Nephron (organoid): ENCODE measurements around the gene PNPLA2.

ENCODE experiments used
- H3K27ac Mint-ChIP-seq, 3 experiments: 2 replicates each; pipeline ENCODE4 v1.8.0; 2020; ENCODE audit warnings: mixed read lengths in 3 of 3, mild to moderate bottlenecking in 2 of 3, moderate library complexity in 1 of 3
- H3K27me3 Mint-ChIP-seq: 2 replicates; pipeline ENCODE4 v1.8.0; 2021; ENCODE audit warnings: low read depth, mild to moderate bottlenecking, moderate library complexity, mixed read lengths
- H3K36me3 Mint-ChIP-seq: 2 replicates; pipeline ENCODE4 v1.8.0; 2020; ENCODE audit warnings: low read depth, mixed read lengths
- H3K4me1 Mint-ChIP-seq: 2 replicates; pipeline ENCODE4 v1.8.0; 2020; ENCODE audit warnings: mixed read lengths
- H3K4me3 Mint-ChIP-seq, 3 experiments: 2 replicates each; pipeline ENCODE4 v1.8.0; 2020; ENCODE audit warnings: mild to moderate bottlenecking in 3 of 3, mixed read lengths in 3 of 3, moderate library complexity in 2 of 3
- H3K9me3 Mint-ChIP-seq: 2 replicates; pipeline ENCODE4 v1.8.0; 2020; ENCODE audit warnings: mixed read lengths
- TF ChIP-seq, protein P1 (sequence below), 3 experiments: fragments of 200-600 bp; sonication (generic); IDR thresholded peaks; one replicate each; pipeline ENCODE4 v1.5.0; 2021; ENCODE audit warnings: antibody characterized with exemption in 3 of 3; ENCODE audit not compliant: unreplicated experiment in 3 of 3

Gene PNPLA2

DNA sequence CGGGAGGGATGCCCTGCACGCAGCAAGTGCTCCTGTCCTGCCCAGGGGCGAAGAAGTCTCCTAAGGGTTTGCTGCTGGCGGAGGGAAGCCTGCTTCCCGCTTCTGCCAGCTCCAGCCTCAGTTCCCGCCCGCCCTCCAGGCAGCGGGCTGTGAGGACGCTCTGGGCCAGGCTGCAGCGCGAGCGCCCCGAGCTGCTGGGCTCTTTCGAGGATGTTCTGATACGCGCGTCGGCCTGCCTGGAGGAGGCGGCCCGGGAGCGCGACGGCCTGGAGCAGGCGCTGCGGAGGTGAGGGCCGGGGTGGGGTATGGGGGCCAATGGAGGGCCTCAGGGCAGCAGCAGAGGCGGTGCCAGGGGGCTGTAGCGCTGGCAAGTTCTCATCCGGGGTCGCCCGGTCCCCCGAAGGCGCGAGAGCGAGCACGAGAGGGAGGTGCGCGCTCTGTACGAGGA, 11.2 kb downstream of the PNPLA2 start:
- Mint-ChIP-seq H3K27me3 (peaks cover 43% of the 10 kb centered on the region), H3K4me3 (peak overlapping the region; percentile 59 to 74 (median 70)), H3K36me3 (peaks cover 6% of the 10 kb centered on the region), H3K27ac (peak overlapping the region in 1 of 3 experiments; percentile 55), H3K4me1 (peaks cover 35% of the 10 kb centered on the region), H3K9me3 (no peaks in the 10 kb centered on the region)
- TF ChIP-seq, protein P1, sequence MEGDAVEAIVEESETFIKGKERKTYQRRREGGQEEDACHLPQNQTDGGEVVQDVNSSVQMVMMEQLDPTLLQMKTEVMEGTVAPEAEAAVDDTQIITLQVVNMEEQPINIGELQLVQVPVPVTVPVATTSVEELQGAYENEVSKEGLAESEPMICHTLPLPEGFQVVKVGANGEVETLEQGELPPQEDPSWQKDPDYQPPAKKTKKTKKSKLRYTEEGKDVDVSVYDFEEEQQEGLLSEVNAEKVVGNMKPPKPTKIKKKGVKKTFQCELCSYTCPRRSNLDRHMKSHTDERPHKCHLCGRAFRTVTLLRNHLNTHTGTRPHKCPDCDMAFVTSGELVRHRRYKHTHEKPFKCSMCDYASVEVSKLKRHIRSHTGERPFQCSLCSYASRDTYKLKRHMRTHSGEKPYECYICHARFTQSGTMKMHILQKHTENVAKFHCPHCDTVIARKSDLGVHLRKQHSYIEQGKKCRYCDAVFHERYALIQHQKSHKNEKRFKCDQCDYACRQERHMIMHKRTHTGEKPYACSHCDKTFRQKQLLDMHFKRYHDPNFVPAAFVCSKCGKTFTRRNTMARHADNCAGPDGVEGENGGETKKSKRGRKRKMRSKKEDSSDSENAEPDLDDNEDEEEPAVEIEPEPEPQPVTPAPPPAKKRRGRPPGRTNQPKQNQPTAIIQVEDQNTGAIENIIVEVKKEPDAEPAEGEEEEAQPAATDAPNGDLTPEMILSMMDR (IDR thresholded peaks at IDR 0.05; ENCODE audit: unreplicated experiment in 3 of 3) = no peak

DNA sequence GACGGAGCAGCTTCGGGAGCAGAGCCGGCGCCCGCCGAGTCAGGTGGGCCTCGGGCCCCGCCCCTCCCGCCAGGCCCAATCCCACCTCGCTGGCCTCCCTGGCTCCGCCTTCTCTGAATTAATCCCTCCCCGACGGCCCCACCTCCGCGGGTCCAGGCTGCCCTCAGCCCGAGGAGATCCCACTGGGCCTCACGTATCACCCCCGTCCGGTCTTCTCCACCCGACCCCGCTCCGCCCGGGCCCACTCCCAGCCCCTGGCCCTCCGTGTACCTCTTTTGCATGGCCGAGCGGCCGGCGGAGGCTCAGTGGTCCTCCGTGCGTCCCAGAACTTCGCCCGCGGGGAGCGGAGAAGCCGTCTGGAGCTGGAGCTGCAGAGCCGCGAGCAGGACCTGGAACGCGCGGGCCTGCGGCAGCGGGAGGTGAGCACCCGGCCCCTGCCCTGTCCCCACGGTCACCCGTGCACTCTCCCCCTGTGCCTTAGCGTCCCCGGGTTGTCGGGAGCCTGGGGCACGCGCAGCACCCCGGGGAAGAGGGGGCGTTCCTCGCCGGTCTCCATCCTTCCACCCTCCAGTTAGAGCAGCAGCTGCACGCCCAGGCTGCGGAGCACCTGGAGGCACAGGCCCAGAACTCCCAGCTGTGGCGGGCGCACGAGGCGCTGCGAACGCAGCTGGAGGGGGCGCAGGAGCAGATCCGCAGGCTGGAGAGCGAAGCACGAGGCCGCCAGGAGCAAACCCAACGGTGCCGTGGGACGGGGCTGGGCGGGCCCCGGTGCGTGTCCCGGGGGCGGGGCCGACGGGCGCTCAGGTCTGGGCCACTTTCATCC, 11.8 kb downstream of the PNPLA2 start:
- Mint-ChIP-seq H3K36me3 (no peaks in the 10 kb centered on the region), H3K9me3 (no peaks in the 10 kb centered on the region), H3K27ac (peak overlapping the region in 1 of 3 experiments; percentile 55), H3K4me3 (peak overlapping the region; percentile 59 to 82 (median 70)), H3K27me3 (peaks cover 38% of the 10 kb centered on the region), H3K4me1 (peaks cover 32% of the 10 kb centered on the region)
- TF ChIP-seq, protein P1 (IDR thresholded peaks at IDR 0.05; ENCODE audit: unreplicated experiment in 3 of 3) = no peak

DNA sequence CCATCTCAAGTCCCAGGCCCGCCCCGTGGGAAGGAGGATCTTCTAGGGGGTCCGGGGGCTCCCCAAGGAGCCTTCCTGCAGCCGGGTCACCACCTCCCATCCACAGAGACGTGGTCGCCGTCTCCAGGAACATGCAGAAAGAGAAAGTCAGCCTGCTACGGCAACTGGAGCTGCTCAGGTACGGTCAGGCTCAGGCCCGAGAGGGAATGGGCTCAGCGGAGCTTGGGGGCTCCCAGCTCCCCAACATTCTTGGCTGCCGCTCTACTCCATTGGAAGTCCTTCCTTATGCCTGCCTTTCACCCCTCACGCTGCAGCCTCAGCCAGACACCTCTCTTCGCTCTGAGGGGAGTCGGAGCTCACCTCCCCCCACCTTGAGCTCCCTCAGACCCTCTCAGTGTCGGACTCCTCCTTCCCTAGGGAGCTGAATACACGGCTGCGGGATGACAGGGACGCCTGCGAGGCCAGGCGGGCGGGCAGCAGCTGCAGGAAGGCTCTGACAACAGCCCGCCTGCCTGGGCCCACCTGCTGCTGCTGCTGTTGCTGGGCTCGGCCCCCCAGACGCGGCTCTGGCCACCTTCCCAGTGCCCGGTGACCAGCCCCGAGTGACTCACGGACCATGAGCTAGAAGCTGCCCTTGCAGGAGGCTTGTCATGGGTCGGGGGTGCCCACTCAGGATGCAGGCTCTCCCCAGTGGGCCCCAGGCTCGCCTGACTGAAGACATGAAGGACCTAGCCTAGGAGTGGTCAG, 12.6 kb downstream of the PNPLA2 start:
- peak overlapping the region; percentile 82 to 85 (median 82) for H3K4me3 Mint-ChIP-seq
- TF ChIP-seq, protein P1 (IDR thresholded peaks at IDR 0.05; ENCODE audit: unreplicated experiment in 3 of 3) = no peak

DNA sequence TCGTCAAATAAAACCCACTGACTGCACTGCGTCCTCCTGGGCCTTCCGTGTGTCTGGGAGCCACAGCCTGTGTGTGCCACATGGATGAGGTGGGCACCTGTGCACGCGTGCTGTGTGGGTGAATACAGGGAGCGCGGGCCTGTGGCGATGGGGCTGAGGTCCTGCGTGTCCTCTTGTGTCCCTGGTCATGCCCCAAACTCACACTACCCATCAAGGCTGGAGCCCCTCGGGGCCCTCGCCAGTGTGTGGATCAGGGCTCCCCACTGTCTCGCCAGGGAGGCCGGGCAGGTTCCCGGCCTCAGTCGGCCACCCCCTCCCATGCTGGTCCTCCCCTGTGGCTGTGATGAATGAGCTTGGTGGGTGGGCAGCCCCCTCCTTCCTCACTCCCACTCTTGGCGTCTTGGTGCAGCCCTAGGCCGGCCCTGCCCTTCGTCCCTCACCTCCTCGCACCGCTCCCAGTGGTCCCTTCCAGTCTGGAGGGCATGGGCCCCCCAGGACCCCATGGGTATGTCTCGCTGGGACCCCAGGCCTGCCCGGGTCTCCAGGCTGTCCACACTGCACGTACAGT, 13.3 kb downstream of the PNPLA2 start:
- Mint-ChIP-seq H3K27ac (peak overlapping the region in 2 of 3 experiments; percentile 58 to 60), H3K4me3 (peak overlapping the region; percentile 82 to 85 (median 82)), H3K4me1 (peaks cover 32% of the 10 kb centered on the region), H3K36me3 (no peaks in the 10 kb centered on the region), H3K27me3 (peaks cover 32% of the 10 kb centered on the region), H3K9me3 (no peaks in the 10 kb centered on the region)
- TF ChIP-seq, protein P1 (IDR thresholded peaks at IDR 0.05; ENCODE audit: unreplicated experiment in 3 of 3) = no peak

More for the DNA sequence above, 12.6 kb downstream of the PNPLA2 start:
- no peaks in the 10 kb centered on the region for H3K36me3 Mint-ChIP-seq
- peak overlapping the region in 2 of 3 experiments; percentile 20 to 60 for H3K27ac Mint-ChIP-seq
- peaks cover 37% of the 10 kb centered on the region for H3K27me3 Mint-ChIP-seq
- no peaks in the 10 kb centered on the region for H3K9me3 Mint-ChIP-seq
- peaks cover 32% of the 10 kb centered on the region for H3K4me1 Mint-ChIP-seq

DNA sequence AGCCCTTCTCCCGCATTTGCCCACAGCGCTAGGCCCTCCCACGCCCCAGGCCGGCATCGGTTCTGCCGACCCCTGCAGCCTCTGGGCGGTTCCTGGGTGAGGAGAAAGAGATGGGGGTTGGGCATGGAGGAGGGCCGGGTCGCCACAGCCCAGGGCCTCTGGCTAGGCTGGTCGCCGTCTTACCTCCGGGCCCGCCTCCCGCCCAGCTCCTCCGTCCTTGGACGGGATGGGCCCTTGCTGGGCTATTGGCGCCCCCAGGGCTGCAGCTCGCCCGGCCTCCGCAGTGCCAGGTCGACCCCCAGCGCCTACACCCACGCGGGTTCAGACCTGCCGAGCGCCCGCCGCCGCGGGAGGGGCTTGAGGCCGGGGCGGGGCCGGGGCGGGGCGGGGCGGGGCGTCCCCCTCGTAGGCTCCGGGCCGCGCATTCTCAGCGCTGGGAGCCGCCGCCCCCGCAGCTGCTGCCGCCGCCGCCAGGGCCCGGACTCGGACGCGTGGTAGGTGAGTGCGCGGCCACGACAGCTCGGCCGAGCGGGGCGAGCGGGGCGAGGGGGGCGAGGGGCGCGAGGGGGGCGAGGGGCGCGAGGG, 13.9 kb downstream of the PNPLA2 start, which contains the start of gene CD151:
Gene CD151 (plus strand): TSS at position 424 of the 585 bp plus-strand sequence. CDS start 3,118 bp downstream, outside the sequence.
- TF ChIP-seq, protein P1 (IDR thresholded peaks at IDR 0.05; ENCODE audit: unreplicated experiment in 3 of 3) = no peak

More for the DNA sequence above, 13.9 kb downstream of the PNPLA2 start, which contains the start of gene CD151:
- Mint-ChIP-seq H3K9me3 (no peaks in the 10 kb centered on the region), H3K27me3 (peaks cover 30% of the 10 kb centered on the region), H3K4me1 (peaks cover 30% of the 10 kb centered on the region), H3K27ac (peak within 1 kb of the TSS; percentile 25 to 69 (median 63)), H3K36me3 (no peaks in the 10 kb centered on the region), H3K4me3 (peak within 1 kb of the TSS; percentile 85 to 87 (median 85))
